DMS153 treated with DMSO at 0.1 percent for 48 hours (cell line): ENCODE measurements around the gene EPB41L5.
A peak's percentile ranks its signal among the peaks of the same experiment; 100 is the strongest.
"Not testable (repeated sequence)": the region's sequence is repeated elsewhere in the genome, so short reads cannot be mapped to it uniquely, and the experiment has no call there.

Experiments used
- DNase-seq: peaks from one replicate; lab custom pipeline; 2025; ENCODE audit not compliant: unreplicated experiment; lab: John Stamatoyannopoulos, UW

EPB41L5 gene

DNA sequence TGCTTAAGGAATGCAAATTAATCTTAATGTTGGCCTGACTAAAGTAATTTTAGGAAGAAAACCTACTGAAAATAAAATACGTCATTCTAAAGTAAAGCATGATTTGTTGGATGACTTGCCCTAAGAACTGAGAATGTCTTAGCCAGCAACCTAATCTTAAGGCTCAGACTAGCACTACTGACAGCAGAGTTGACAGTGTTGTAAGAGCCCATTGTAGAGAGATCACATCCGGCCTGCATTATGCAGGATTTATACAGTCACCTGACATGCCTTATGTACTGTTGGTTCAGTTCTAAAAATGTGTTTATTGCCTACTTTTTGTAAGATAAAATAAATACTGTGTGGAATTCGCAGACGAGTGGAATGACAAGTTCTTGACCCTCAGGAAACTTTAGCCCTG is 128.0 kb downstream of the EPB41L5 start:
- DNase-seq, result no peak

DNA sequence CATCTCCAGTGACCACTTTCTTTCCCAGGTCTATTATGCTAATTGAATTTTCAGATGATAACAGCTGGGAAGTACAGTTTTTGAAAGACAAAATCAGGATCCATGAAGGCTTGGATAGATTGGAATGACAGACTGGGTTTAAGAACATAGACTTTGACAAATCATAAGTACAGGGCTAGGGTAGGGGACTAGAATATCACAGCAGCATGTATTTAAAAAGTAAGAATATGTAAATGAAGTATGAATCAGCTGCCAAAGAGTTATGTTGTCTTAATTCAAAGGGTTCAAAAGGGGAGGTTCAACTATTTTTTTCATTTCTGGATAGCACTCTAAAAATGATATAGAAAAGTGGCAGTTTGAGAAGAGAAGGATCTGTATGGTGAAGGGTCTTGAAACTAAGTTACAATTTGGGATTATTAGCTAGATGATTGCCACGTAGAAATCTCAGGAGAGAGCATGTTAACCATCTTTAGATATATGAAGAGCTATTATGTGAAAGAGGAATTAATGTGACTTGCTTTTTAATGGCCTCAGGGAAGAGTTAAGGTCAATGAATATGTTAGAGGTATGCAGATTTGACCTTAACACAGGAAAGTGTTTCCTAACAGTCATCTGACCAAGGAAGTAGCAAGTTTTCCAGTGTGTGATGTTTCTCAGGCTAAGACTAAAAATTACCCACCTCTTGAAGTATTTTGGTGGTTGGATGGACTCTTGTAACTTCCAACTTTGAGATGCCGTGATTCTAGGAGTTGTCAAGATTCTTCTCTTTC is 128.6 kb downstream of the EPB41L5 start:
- DNase-seq, result no peak

DNA sequence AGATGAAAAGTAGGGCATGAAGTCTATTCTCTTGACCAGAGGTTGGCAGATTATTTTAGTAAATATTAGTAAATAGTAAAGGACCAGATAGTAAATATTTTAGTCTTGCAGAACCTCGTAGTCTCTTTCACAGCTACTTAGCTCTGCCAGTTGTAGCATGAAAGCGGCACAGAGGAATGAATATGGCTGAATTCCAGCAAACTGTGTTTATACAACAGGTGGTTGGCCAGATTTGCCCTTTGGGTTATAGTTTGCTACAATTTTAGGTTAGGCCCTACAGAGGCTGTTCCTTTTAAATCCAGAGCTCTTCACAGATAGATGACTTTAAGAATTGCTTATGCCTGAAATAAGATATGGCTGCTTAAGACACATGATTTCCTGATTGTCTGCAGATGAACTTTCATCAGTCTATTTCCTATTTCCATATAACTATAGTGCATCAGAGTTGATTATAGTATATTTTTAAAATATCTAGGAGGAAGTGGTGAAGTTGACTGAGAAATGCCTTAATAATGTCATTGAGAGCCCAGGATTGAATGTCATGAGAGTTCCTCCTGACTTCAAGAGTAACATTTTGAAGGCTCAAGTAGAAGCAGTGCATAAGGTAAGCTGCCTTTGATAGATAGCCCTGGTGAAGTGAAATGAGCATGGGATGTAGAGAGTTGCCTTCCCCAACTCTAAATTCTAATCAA is 129.8 kb downstream of the EPB41L5 start:
- no peak for DNase-seq

DNA sequence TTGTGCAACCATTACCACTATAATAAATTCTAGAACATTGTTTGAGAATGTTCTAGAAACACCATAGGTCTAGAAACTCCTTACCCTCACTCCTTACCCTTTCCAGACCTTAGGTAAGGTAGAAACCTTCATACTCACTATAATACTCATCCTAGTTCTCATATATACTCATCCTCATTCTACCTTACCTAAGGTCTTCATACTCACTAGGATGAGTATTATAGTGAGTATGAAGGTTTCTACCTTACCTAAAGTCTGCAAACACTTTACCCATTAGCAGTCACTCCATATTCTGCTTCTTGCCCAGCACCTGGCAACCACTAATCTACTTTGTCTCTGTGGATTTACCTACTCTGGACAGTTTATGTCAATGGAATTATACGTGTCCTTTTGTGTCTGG is 135.4 kb downstream of the EPB41L5 start:
- DNase-seq, result no peak

DNA sequence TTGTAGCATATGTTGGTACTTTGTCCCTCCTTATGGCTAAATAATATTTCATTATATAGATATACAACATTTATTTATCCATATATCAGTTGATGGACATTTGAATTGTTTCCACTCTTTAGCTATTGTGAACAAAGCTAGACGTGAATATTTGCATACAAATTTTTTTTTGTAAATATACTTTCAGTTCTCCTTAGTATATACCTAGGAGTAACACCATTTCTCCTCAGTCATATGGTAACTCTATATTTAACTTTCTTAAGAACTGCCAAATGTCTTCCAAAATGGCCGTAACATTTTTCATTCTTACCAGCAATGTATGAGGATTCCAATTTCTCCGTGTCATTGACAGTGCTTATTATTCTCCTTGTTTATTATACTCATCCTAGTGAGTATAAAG is 135.8 kb downstream of the EPB41L5 start:
- no peak for DNase-seq

DNA sequence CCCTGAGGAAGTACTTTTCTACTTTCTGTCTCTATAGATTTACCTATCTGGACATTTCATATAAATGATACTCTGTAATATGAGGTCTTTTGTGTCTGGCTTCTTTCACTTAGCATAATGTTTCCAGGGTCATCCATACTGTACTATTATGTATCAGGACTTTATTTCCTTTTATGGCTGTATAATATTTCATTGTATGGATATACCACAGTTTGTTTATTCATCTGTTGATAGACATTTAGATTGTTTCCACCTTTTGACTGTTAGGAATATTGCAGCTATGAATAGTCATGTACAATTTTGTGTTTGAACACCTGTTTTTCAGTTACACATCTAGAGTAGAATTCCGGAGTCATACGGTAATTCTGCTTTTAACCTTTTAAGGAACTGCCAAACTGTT is 136.5 kb downstream of the EPB41L5 start:
- no peak for DNase-seq

DNA sequence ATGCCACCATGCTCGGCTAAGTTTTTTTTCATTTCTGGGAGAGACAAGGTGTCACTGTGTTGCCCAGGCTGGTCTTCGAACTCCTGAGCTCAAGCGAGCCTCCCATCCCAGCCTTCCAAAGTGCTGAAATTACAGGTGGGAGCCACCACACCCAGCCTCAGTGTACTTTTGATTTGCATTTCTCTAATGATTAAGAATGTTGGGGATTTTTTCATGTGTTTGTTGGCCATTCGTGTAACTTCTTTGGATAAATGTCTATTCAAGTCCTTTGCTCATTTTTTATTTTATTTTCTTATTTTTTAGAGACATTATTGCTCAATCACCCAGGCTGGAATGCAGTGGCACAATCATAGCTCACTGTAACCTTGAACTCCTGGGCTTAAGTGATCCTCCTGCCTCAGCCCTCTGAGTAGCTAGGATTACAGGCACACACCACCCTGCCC is 137.2 kb downstream of the EPB41L5 start:
- no peak for DNase-seq

DNA sequence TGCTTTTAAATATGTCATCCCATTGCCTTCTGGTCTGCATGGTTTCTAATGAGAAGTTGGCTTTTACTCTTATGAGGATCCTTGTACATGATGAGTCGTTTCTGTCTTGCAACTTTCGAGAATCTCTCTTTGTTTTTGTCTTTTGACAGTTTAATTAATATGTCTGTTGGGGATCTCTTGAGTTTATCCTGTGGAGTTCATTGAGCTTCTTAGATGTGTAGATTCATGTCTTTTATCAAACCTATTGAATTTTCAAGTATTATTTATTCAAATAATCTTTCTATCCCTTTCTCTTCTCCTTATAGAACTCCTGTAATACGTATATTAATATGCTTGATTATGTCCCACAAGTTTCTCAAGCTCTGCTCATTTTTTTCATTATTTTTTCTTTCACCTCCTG is 142.4 kb downstream of the EPB41L5 start:
- DNase-seq, result no peak

DNA sequence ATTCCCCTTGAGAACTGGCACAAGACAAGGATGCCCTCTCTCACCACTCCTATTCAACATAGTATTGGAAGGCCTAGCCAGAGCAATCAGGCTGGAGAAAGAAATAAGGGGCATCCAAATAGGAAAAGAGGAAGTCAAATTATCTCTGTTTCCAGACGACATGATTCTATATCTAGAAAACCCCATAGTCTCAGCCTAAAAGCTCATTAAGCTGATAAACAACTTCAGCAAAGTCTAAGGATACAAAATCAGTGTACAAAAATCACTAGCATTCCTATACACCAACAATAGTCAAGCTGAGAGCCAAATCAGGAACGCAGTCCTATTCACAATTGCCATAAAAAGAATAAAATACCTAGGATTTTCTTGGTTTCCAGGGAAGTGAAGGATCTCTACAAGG is 145.8 kb downstream of the EPB41L5 start:
- not testable (repeated sequence) for DNase-seq

DNA sequence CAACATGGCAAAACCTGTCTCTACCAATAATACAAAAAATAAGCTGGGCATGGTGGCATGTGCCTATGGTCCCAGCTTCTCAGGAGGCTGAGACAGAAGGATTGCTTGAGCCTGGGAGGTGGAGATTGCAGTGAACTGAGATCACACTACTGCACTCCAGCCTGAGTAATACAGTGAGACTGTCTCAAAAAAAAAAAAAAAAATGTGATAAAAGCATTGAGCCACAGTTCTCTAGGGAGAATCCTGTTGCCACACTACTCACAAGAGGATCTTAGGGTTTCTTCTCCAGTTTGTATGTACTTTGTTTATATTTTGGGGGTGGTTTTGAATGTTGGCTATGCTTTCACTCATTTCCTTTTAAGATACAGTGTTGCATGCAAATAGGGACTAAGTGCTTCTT is 148.3 kb downstream of the EPB41L5 start:
- DNase-seq, result no peak

DNA sequence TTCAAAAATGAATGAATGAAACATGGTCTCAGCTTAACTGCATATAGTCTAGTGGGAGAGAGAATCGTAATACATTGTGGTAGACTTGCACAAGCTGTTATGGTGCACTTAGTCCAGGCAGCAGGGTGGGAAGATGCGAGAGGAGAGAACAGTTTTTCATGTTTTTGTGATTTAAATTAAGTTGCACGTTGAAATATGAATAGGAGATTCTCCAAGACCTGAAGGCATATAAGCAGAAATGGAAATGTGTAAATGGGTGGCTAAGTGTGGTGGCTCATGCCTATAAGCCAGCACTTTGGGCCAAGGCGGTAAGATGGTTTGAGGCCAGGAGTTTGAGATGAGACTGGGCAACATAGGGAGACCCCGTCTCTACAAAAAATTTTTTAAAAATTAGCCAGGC is 149.8 kb downstream of the EPB41L5 start:
- DNase-seq, result no peak

DNA sequence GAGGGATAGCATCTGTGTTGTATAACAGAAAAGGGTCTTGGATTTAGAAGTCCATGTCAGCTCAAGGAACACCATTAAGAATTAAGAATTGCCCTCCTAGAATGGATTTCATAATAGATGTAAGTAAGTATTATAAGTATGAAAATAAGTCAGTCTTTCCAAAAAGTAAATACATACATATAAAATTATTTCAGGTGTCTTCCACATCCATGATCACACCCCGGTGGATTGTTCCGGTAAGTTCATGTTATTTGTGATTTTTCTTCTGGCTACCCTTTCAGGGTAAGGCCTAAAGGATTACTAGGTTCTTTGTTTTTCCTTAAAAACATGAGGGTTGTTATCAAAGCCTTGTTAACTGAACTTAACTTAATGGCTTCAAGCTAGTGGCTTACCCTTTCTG is 154.4 kb downstream of the EPB41L5 start:
- no peak for DNase-seq

DNA sequence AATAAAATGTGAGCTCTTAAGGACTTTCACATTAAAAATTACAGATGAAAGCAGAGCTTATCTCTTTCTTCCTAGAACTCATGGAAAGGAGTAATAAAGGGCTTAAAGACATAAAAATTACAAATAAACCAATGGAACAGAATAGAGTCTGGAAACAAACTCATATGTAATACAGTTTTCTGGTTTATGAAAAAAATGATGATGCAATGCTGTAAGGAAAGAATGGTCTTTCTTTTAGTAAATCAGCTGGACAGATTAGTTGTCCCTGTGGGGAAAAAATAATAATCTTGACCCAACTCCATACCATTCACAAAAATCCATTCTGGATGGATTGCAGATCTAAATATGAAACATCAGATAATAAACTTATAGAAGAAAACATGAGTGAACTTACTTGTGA is 156.1 kb downstream of the EPB41L5 start:
- DNase-seq, result no peak

DNA sequence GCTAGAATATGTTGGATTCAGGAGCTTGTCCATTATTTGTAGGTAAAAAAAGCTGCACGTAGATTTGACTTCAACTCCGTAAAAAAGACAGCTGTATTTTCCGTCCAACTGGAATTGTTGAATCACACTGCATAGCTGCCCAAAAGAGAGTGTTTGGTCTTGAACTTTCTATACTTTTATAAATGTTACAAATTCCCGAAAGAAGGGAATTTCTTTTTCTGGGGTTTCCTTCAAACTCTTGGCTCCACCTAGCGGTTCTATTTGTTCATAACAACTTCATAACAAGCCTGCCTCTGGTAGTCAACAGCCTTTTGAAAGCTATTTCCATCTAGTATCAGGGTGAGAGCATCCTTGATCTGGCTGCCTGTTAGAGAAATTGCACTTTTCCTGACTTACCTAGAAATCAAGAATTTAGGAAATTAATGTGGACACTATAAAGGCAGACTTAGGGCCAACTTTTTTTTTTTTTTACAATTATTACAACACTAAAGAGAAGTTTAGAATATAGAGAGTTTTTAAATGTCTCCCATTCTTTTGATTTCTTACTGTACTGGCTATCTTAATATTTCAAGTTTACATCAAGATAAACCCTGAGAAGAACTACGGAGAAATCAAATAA is 162.2 kb downstream of the EPB41L5 start:
- DNase-seq, result peak; percentile 34

DNA sequence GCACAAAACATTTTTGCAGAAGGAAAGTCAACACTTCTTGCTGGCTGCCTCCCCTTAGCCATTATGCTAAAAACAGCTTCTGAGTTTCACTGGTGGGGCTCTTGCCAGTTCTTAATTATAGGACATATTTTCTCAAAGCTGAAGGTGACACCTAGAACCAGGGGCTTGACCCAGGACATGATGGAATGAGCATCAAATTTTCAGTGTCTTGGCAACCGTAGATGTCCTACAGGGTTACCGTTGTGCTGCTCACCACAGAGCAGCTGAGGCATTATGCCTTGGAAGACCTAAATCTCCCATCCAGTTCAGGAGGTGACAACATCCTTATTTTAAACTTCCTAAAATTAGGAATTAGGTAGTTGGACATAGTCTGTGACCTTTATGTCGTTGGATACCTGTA is 163.6 kb downstream of the EPB41L5 start:
- no peak for DNase-seq

DNA sequence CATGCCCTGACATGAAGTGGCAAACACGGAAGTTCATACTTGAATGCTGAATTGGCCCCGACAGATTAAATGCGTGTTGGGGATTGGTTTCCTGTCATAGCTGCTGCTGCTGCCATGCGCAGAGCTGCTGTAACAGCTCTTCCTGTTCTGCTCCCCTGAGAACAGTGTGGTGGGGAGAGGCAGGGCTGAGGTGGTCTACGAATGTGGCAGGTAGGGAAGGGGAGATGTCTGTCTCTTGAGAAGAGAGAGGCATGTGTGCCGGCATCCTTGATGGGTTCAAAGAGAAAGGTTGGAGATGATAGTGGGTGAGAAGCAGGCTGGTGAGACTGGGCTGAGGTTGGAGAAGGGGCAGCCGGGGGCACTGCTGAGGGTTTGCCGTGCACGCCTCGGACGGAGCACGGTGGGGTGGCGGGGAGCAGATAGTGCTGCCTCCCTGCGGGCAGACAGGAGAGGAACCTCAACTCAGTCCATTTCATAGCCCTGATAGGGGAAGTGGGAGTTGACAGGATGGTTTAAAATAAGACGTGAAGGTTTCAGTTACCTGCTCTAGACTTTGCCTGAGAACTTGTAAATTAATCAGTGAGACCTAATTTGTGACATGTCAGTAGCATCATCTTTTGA is 164.2 kb downstream of the EPB41L5 start:
- DNase-seq, result no peak

DNA sequence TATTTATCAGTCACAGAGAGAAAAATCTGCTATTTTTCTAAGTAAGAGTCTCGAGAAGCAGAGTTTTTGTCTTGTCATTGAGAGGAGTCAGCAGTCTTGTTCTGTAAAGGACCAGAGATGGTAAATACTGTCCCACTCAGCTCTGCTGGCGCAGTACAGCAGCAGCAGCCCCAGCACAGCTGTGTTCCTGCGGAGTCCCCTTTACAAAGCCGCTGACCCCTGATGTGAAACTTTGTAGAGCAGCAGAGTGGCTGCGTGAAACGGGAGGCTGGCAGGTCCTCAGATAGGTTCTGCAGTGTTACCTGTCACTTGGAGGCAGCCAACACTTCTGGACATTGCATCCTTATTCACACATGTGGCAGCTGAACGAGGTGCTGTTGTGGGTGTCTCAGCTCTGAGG is 165.1 kb downstream of the EPB41L5 start:
- DNase-seq, result no peak

DNA sequence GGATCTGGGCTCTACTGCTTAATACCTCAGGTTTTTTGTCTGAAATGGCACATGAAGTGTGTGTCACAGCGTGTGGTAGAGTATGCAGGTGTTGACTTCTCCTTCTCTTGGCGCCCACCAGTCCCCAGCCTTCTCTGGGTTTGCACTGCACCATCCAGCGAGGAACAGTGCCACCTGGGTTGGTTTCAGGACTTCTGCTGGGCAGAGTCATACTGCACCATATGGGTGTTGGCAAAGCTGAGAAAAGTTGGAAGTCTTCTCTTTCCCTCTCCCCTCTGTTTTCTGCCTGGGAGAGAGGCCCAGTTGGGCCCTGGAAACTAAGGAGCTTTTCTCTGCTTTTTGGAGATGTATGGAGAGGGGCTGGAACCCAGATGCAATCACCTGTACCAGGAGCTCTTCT is 166.5 kb downstream of the EPB41L5 start:
- DNase-seq, result no peak

DNA sequence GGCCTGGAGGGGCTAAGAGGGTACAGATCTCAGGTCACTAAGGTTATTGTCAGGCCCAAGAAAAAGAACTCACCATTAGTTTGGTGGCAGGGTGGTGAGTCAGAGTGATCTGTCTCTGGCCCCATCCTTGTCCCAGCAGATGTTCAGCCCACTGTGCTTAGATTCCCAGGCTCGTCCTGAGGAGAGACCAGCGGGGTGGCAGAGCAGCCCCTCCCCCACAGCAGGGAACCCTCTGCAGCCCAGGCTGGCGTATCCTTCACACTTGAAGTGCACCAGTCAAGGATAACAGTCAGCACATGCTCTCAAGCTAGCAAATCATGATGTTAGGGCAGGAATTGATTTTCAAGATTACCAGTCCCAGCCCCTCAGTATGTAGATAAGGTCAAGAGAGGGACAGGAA is 167.2 kb downstream of the EPB41L5 start:
- DNase-seq, result no peak

DNA sequence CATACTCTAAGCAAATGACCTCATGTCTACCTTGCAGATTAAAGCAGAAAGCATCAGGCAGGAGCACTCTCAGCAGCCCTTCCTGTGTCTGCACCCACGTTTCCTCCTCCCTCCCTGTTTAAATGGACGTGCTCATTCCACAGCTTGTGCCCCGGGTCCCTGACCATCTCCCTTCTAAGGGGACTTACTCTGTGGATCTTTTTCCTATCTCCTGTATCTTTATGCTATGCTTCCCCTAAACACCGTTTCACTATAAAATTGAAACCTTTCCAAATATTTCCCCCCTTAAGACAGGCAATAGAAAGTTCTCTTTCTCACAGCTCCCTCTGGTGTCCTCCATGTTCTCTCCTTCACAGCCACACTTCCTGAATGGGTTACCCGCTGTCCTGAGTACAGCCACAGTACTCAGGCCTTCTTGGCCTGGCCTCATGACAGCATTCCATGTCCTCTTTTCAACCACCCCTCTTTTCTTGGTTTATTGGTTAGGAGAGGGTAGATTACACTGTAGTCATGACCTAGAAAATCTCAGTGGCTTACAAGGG is 169.2 kb downstream of the EPB41L5 start:
- DNase-seq, result no peak

DNA sequence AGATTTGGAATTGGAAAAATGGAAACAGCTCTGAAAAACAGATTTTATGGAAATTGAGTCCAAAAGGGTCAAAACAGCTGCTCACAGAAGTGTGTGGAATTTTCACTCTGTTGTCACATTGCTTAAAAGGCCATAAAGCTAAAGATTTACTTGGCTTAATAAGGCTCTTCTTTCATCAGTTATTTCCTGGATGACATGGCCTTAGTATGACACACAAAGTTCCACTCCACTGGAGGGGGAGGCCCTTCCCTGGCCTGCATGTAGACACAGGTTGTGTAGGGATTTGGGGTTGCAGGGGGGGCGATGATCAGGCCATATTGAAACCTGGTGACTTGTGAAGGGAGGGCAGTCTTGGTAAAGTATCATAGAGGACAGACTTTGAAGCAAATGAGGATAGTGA is 176.3 kb downstream of the EPB41L5 start:
- DNase-seq, result no peak

DNA sequence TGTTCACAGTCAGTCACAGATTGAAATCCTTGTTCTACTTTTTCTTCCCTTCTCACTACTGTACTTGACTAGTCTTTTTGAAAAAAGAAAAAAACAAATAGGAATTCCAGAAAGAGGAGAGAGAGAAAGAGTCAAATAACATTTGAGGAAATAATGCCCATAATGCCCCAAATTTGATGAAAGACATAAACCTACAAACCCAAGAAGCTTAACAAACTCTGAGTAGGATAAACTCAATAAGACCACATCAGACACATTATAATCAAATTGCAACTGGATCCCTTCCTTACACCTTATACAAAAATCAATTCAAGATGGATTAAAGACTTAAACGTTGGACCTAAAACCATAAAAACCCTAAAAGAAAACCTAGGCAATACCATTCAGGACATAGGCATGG is 179.4 kb downstream of the EPB41L5 start:
- DNase-seq, result no peak
